Globus pallidus (tissue), 1 donor: ENCODE results near the gene SH3PXD2A.

Experiments
- DNase-seq: peaks from one replicate; pipeline ENCODE4 v3.0.0-alpha.2; 2015; ENCODE audit warnings: low spot score

Gene SH3PXD2A

GRCh38 chr10:103703941-103704919 is 151.1 kb downstream of the SH3PXD2A start:
- no peak for DNase-seq

- DNase-seq: no peak
Measured at GRCh38 chr10:103701380-103702222, 153.8 kb downstream of the SH3PXD2A start.

GRCh38 chr10:103700436-103700715 is 155.0 kb downstream of the SH3PXD2A start:
- DNase-seq: no peak

DNA sequence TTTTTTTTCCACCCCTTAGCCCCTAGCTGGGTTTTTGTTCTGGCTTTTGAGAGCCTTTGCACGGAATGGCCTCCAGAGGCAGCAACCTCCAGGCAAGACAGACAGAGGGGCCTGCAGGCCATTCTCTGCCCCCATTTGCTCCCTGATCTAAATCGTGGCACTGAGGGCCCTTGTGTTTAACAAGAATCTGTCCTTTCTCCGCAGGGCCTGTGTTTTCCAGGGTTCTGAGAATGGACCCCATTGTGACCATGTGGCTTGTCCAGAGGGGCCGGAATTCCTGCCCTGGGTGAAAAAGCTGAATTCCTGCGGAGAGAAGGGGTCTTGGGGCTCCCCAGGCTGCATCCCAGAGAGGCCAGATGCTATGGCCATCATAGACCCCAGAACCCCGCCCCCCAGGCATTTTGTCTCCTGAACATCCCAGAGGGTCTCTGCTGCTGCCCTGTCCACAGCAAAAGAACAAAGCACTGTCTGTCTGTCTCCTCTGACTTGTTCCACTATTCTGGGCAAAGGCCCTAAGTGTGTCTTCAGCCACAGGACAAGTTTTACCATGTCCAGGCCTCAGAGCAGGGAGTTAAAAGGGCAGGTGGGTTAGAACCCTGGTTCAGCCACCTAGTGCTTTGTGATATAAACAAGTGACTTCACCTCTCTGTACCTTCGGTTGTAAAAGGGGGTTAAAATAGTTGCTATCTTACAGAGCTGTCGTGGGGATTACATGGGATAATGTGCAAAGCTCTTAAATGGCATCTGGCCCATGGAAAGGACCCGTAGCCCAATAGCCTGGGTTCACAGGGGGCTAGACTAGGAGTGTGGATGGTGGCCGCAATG is 155.6 kb downstream of the SH3PXD2A start:
- DNase-seq: peak; percentile 90

- no peak for DNase-seq
Measured at GRCh38 chr10:103698266-103698665, 157.1 kb downstream of the SH3PXD2A start.

DNA sequence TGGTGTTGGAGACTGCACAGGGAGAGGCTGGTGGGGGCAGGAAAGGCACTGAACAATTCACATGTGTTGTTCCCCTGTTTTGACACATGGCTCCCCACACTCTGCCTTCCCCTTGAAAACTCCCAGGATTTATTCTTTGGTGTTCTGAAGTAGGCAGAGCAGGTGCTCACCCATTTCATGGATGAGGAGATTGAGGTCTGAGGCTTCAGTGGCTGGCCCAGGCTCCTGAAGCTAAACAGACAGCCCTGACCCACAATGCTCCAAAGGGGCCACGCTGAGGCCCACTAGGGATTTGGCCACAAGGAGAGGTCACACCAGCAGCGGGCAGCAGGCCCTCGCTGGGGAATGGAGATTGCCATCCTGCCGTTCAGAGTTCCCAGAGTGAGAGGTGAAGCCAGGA is 157.6 kb downstream of the SH3PXD2A start:
- DNase-seq: no peak

DNA sequence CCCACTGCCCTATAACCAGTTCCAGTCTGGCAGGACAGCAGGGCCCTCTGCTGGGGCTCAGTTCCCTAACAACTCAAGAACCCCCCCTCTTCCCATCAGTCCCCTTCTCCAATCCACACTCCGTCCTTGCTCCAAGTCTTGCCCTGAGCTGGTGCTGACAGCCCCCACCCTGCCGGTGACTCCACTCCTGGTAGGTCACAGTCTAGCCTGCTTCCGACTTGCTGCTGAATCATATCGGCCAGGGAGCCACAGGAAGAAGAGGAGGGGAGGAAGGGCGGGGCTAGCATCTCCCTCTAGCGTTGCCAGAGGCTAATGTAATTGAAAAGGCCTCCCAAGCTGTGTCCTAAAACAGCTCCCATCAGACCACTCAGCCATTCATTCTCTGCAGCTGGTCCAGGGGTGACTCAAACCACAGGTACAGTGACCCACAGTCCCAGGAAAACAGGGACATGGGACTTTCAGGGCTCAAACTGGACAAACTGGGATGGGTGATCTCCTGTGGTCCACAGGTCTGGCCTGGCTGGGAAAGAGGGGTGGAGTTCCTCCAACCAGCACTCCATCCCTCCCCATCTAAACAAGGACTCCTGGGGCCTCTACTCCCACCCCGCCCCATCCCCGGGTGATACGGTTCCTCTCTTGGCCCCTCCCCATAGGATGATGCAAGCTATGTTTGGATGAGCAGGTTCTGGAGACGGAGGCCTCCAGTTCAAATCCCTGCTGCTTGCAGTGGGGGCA is 158.8 kb downstream of the SH3PXD2A start:
- DNase-seq: no peak

GRCh38 chr10:103696094-103696410 is 159.3 kb downstream of the SH3PXD2A start:
- DNase-seq: no peak

DNA sequence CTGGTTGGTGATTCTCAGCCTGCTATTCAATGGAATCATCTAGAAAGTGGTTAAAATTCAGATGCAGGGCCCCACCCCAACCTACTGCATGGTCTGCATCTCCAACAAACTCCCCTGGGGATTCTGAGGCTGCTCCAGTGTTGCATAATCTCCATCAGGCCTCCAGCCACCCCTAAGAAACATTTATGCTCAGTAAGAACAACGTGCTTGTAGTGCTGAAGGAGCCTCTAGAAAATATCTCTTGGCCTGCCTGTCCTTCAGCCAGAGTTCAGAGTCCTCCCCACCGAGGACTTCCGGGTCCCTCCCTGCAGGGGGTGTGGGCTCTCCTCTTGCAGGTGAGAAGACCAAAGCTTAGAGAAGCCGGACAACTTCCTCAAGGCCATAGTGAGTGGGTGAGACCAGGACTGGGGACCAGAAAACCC is 159.8 kb downstream of the SH3PXD2A start:
- DNase-seq: no peak

DNA sequence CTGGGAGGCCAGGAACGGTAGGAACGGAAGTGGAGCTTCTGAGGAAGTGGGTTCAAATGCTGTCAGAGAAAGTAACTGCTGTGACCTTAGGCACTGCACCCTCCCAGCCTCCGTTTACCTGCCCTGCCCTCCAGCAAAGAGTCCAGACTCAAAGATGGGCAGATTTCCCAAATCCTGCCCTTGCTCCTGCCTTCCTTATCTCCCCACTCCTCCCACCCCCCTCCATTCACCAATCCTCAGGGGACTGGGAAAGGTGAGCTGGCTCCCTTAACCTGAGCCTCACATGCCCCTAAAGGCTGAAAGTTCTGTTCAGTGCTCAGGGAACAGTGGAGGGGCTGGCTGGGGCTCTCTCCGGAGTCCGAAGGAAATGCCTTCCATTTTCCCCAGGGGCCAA is 161.6 kb downstream of the SH3PXD2A start:
- DNase-seq: no peak

GRCh38 chr10:103692952-103693811 is 162.2 kb downstream of the SH3PXD2A start:
- no peak for DNase-seq

GRCh38 chr10:103692436-103692951 is 162.9 kb downstream of the SH3PXD2A start:
- no peak for DNase-seq

GRCh38 chr10:103691723-103692435 is 163.5 kb downstream of the SH3PXD2A start:
- no peak for DNase-seq

GRCh38 chr10:103691267-103691666 is 164.1 kb downstream of the SH3PXD2A start:
- DNase-seq: no peak

- DNase-seq: peak; percentile 86
Measured at GRCh38 chr10:103690281-103690680, 165.1 kb downstream of the SH3PXD2A start.

DNA sequence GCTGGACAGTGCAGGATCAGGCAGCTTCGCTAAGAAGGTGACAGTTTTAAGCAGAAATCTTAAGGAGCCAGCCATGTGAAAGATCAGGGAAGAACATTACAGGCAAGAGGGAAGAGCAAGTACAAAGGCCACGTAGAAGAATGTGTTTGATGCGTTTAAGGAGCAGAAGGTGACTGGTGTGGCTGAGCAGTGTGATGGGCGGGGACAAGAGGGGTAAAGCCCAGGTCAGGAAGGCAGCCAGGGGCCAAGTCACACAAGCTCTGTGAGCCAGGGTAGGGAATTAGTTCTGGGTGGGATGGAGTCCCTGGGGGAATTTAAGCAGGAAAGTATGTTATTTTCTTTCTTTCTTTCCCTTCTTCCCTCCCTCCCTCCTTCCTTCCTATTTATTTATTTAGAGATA is 166.9 kb downstream of the SH3PXD2A start:
- no peak for DNase-seq

DNA sequence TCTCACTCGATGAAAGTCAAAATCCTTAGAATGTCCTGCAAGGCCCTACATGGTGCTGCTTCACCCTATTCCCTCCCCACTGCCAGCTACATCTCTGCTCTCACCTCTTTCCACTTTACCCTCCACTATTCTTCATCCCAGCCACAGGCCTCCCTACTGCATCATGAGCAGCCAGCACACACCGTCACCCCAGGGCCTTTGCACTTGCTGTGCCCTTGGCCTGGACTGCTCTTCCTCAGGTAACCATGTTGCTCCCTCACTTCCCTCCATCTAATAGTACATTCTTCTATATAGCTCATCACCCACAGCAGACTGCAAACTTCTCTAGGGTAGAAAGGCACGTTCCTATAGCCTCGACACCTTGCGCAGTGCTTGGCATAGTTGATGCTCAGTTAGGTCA is 167.7 kb downstream of the SH3PXD2A start:
- no peak for DNase-seq

GRCh38 chr10:103687172-103687571 is 168.2 kb downstream of the SH3PXD2A start:
- no peak for DNase-seq

DNA sequence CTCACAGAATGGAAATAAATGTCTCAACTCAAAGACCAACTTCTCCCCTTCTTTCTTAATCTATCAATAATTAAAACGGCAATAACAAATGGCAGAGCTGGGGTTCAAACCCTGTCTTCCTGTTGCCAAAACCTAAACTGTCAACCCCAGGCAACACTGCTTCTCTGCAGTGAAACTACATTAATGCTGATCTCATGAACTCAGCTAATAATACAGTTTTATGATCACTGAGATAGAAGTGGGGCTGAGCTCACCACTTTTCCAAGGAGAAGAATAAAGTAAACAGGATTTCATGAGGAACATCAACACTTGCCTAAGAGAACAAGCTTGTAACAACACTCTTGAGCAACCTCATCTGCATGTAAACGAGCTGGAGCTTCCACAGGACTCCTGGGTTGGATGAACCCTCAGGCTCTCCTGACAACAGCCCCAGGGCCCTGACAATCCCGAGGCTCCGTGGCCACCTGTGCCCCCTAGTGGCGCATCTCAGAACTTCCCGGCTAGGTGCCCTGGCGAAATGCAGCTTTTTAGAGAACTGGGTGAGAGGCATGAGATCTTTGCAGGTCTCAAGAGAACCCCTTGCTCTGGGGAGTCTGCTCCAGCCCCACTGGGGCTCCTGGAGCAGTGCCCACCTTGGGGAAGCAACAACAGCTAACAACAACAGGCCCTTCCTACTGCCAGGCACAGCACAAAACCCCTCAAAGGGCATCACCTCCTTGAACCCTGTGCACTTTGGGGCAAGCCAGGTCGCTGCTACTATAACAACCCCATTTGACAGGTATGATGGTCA is 169.3 kb downstream of the SH3PXD2A start:
- DNase-seq: peak; percentile 76
